Cardiac septum (tissue), 1 donor: ENCODE data around the gene ATP2A3. TPM values are rescaled to one million over a fixed set of nuclear protein-coding genes. Genes with fewer than 3 reads are reported as not detected.
"Not testable (repeated sequence)": the region's sequence is repeated elsewhere in the genome, so short reads cannot be mapped to it uniquely, and the experiment has no call there.

Source experiments
- DNase-seq: peaks from one replicate; pipeline ENCODE4 v3.0.0-alpha.2; 2020; ENCODE audit warnings: low spot score
- intact Hi-C: fragments of 100-400 bp; cut with DNase I; formaldehyde crosslinking; loops from one replicate; pipeline ENCODE4 v1.14.0; 2022
- total RNA-seq: library from RNA; stranded (reverse); fragmentation: NEBNext Ultra II Directional; extraction: Animal tissue kit (Norgen Biotek cat#: 25700); gene quantifications from one replicate; pipeline ENCODE4 v1.2.1, GENCODE V29; 2021
- donor health status: DM: no; HTN: no; CAD: no.

ATP2A3 gene
- total RNA-seq, 1 donor from 2014 or later: 8.9 TPM

DNA sequence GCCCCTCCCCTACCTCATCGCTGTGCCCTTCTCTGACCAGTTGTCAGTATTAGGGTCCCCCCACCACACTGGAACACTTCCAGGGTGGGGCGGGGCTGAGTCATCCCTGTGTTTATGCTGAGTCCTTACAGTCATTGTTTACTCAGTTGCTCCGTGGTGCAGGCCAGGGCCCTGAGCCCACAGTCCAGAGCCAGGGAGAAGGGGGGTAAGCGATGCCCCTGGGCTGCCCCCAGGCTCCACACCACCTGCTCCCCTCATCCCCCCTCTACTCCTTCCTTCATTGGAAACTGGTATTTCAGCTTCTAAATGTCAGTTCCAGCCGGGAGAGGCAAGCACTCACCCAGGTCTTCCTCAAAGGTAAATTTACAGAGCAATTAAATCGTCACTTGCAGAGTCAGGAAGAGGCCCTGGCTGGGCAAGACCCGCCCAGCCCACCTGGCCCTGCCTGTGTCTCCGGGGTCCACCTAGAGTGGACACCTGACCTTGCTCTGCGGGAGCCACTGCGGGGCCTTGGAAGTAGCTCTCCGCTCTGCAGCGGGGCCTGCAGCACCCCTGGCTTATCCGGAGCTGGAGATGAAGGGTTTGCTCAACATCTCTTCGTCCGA is 4.8 kb downstream of the ATP2A3 start:
- intact Hi-C loops: no loop called here
- DNase-seq: no peak

- intact Hi-C loops: no loop called here
Observed at GRCh38 chr17:3957735-3958599, 6.3 kb downstream of the ATP2A3 start.

GRCh38 chr17:3956983-3957382 is 7.3 kb downstream of the ATP2A3 start:
- intact Hi-C loops: no loop called here
- no peak for DNase-seq

More at GRCh38 chr17:3957735-3958599, 6.3 kb downstream of the ATP2A3 start:
- no peak for DNase-seq

DNA sequence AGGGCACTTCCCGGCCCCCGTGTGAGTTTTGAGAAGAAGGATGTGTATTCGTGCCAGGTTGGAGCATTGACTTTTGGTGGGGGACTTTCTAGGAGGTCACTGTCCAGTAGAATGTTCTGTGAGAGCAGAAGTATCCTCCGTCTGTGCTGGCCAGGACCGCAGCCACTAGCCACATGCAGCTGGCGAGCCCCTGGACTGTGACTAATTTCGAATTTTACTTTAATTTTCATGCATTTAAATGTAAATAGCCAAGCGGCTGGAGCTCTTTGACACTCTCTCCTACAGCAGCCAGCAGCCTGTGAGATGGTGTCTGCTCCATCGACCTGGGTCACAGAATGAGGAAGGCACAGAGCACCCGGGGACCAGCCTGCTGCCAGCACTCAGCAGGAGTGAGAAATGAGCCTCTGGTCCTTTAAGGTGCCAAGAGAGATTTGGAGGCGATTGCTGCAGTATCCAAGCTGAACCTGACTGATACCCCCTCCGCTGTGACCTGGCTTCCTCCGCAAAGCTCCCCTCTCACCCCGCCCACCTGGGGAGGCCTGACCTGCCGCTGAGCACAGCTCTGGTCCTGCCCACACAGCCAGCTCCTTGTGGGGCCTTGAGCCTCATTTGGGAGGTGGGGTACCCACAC is 7.8 kb downstream of the ATP2A3 start:
- DNase-seq: no peak
- intact Hi-C loops: no loop called here

GRCh38 chr17:3955673-3955988 is 8.6 kb downstream of the ATP2A3 start:
- no peak for DNase-seq

GRCh38 chr17:3954976-3955672 is 9.1 kb downstream of the ATP2A3 start:
- intact Hi-C loops: no loop called here
- no peak for DNase-seq

More at GRCh38 chr17:3955673-3955988, 8.6 kb downstream of the ATP2A3 start:
- intact Hi-C loops: no loop called here

- DNase-seq: no peak
Observed at GRCh38 chr17:3954086-3954485, 10.2 kb downstream of the ATP2A3 start.

DNA sequence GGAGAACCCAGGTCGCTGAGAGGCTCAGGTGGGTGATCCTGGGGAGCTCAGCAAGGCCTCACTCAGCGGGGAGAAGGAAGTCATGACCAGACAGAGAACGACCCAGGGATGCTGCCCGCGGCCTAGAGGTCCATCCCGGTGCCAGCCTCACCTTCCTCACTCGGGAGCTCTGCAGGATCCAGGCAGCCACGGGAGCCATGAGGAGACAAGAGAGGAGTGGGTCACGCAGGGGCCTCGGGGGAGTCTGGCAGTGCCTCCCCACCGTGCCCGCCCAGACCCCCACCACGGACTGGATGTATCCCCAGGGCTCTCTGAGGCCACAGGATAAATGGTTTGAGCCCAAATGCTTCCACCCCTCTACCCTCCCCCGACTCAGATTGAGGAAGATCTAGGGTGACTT is 10.7 kb downstream of the ATP2A3 start:
- no peak for DNase-seq
- intact Hi-C loops: no loop called here

More at GRCh38 chr17:3954086-3954485, 10.2 kb downstream of the ATP2A3 start:
- intact Hi-C loops: no loop called here

DNA sequence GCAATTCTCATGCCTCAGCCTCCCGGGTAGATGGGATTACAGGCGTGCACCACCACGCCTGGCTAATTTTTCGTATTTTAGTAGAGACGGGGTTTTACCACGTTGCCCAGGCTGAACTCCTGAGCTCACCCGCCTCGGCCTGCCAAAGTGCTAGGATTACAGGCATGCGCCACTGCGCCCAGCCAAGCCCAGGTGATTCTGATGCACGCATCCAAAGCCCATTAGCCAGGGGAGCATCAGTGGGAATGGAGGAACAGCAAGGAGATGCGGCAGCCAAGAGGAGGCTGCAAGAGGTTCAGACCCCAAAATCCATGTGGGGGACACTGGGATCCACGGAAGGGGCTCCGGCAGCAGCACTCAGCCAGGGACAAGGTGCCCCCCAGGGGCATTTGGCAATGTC is 12.1 kb downstream of the ATP2A3 start:
- no peak for DNase-seq
- intact Hi-C loops: no loop called here

GRCh38 chr17:3951420-3951819 is 12.8 kb downstream of the ATP2A3 start:
- DNase-seq: no peak
- intact Hi-C loops: no loop called here

DNA sequence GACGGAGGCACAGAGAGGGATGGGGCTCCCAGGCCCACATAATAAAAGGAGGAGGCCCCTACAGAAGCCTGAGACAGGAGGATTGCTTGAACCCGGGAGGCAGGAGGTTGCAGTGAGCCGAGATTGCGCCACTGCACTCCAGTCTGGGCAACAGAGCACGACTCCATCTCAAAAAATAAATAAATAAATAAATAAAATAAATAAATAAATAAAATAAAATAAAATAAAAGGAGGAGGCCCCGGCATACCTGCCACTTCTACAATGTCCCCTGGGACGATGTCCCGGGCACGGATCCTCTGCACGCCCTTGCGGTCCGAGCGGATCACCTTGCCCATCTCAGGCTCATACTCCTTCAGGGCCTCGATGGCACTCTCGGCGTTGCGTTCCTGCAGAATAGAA is 13.2 kb downstream of the ATP2A3 start:
- no peak for DNase-seq
- intact Hi-C loops: no loop called here

GRCh38 chr17:3950584-3950983 is 13.7 kb downstream of the ATP2A3 start:
- no peak for DNase-seq

DNA sequence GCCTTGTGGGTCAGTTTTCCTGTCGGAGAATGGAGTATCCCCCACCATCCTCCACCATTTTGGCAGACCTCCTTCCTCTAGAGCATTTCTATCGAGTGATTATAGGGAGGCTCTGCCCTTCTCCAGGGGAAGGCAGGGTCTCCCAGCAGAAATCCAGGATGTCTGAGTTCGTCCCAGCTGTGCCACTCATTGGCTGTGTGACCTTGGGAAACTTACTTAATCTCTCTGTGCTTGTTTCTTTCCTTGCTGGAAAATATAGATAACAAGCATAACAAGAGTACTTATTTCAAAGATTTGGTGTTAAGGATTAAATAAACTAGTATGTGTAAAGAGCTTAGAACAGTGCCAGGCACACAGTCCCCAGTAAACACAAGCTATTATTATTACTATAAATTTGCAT is 14.8 kb downstream of the ATP2A3 start:
- intact Hi-C loops: no loop called here
- DNase-seq: no peak

More at GRCh38 chr17:3950584-3950983, 13.7 kb downstream of the ATP2A3 start:
- intact Hi-C loops: no loop called here

- intact Hi-C loops: not testable (repeated sequence)
Observed at GRCh38 chr17:3948551-3948950, 15.7 kb downstream of the ATP2A3 start.

DNA sequence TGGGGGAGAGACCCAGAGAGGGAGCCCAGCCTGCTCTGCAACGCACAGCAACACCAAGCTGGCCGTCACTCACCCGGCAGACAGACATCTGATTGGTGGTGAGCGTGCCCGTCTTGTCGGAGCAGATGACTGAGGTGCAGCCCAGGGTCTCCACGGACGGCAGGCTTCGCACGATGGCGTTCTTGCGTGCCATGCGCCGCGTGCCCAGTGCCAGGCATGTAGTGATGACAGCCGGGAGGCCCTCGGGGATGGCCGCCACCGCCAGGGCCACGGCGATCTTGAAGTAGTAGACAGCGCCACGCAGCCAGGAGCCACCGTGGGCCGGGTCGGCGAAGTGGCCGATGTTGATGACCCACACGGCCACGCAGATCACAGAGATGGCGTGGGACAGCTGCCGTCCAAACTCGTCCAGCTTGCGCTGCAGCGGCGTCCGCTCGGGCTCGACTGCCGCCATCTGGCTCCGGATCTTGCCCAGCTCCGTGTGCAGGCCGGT is 16.9 kb downstream of the ATP2A3 start:
- intact Hi-C loops: no loop called here
- DNase-seq: no peak

More at GRCh38 chr17:3948551-3948950, 15.7 kb downstream of the ATP2A3 start:
- DNase-seq: not testable (repeated sequence)

- intact Hi-C loops: no loop called here
- no peak for DNase-seq
Observed at GRCh38 chr17:3946711-3947235, 17.5 kb downstream of the ATP2A3 start.

DNA sequence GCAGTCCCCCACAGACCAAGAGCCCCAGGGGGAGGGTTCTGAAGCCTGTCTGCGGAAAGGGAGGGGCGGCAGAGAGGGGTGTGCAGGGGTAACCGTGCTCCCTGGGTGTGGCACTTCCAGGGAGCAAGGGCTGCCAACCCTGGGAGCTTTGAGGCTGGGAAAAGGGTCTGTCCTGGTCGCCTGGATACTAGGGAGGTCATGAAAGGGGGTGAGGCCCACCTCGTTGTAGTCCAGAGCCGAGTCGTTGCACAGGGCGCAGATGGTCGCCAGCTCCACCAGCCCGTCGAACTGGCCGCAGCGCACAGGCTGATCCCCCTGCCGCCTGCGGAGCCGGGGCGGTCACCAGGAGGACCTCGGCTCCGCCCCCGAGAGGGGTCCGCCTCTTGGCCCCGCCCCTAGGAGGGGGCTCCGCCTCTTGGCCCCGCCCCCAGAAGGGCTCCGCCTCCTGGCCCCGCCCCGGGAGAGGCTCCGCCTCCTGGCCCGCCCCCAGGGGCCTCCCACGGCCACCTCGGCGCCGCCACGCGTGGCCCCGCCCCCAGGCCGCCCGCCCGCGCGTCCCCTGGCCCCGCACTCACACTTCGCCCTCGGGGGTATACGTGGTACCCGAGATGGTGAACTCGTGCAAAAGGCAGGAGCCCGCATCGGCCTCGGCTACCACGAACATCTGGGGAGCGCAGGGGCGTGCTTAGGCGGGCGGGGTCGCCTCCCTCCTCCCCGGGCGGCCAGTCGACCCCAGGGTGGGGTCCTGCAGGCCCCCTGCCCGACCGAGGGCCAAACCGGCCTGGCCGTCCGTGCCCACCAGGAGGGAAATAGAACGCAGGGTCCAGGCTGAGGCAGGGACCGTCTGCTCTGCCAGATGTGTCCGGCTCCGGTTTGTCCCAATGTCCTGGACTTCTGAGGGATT is 19.5 kb downstream of the ATP2A3 start:
- intact Hi-C loops: no loop called here

GRCh38 chr17:3943240-3943891 is 20.9 kb downstream of the ATP2A3 start:
- intact Hi-C loops: no loop called here
- DNase-seq: no peak

More for the DNA sequence above, 19.5 kb downstream of the ATP2A3 start:
- DNase-seq: no peak
